Tracheal epithelial cell (primary cell): ENCODE measurements around the gene GNAT1. TPM values are rescaled to one million over a fixed set of nuclear protein-coding genes. Genes with fewer than 3 reads are reported as not detected.

Experiments
- total RNA-seq: library from RNA; depleted of rRNA; stranded (reverse); fragments of >200 nt; gene quantifications from 2 replicates; pipeline ENCODE4 v1.2.1, GENCODE V29; 2014

Gene GNAT1
- total RNA-seq: 0.43 TPM in 1 of 2 replicates, not detected in the other

DNA sequence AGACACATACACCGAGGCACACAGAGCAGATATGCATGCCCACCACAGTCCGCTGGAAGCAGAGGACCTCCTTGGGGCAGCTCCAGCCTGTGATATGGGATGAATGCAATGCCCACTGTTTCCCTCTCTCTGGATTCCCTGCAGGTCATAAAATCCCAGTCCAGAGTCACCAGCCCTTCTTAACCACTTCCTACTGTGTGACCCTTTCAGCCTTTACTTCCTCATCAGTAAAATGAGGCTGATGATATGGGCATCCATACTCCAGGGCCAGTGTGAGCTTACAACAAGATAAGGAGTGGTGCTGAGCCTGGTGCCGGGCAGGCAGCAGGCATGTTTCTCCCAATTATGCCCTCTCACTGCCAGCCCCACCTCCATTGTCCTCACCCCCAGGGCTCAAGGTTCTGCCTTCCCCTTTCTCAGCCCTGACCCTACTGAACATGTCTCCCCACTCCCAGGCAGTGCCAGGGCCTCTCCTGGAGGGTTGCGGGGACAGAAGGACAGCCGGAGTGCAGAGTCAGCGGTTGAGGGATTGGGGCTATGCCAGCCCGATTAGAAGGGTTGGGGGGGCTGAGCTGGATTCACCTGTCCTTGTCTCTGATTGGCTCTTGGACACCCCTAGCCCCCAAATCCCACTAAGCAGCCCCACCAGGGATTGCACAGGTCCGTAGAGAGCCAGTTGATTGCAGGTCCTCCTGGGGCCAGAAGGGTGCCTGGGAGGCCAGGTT is at the start of gene GNAT1:
Gene GNAT1 (plus strand): TSS at position 675 of the 725 bp plus-strand sequence. CDS start 116 bp downstream, outside the sequence.

DNA sequence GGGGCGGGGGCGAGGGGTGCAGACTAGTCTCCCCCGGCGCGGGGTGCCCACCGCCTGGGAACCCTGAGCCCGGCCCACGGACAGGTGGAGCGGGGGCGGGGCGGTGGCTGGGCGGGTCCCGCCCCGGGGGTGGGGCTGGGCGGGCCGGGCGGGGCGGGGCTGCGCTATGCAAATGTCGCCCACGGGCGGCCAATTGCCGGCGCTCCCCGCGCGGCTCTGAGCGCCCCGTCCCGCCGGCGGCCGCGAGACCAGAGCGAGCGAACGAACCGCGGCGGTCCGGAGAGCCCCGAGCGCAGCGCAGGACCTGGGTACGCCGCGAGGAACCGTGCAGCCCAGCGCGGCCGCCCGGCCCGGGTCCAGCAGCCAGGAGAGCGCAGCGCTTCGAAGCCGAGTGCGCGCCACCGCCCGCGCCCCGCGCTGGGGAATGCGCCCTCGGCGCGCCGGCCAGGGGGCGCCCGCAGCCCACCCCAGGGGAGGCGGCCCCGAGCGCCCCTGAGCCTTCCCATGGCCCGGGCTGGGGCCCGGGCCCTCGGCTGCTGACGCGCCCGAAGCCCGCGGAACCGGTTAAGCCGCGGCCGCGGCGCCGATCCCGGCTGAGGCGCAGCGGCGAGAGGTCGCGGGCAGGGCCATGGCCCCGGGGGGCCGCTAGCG is 36.4 kb upstream of the GNAT1 start, which contains the start of gene SEMA3F:
Gene SEMA3F (plus strand): TSS at position 485 of the 651 bp plus-strand sequence. CDS start 4,299 bp downstream, outside the sequence.

GRCh38 chr3:50204804-50205412 is 13.5 kb downstream of the GNAT1 start, which contains the start of gene SLC38A3:
SLC38A3 (plus strand) TSS chr3:50205271; CDS start chr3:50214200, 8,929 bp downstream.

DNA sequence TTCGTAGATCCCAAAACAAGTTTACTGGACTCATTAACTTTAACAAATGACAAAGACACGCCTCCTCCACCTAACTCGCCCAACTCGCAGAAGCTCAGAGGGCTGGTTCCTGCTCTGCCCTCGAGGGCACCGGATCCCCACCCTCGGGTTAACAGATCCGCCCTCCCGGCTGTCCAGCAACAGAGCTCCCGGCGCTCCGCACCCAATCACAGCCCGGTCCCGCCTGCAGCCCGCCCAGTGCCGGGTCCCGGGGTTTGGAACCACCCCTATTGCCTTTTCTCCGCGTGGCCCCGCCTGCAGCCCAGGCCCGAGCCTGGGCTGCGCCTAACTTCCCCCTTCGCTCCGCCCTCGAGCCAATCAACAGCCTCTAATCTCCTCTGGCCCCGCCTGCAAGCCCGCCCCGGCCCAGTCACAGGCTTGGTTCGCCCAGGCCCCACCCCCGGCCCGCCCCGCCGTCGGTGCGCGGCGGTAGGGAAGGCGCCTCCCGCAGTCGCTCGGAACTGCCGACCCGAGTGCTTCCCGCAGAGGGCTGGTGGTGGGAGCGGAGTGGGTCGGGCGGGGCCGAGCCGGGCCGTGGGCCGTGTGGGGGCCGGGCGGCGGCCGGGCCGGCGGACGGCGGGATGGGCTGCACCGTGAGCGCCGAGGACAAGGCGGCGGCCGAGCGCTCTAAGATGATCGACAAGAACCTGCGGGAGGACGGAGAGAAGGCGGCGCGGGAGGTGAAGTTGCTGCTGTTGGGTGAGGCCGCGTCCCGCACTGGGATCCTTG is 44.5 kb downstream of the GNAT1 start, which contains the start of gene GNAI2:
Gene GNAI2 (plus strand): TSS at position 489 of the 768 bp plus-strand sequence. CDS start 132 bp downstream, at position 621.

Other genes starting within 250 kb of the GNAT1 start
- gene RBM5, start 102.7 kb upstream of the GNAT1 start, total RNA-seq: 66.9 and 72.5 TPM in 2 replicates
- gene SEMA3F, start 36.3 kb upstream of the GNAT1 start, total RNA-seq: 65.3 and 87.8 TPM in 2 replicates
- not detected in 2 replicates for gene SLC38A3, start 13.7 kb downstream of the GNAT1 start, total RNA-seq
- gene GNAI2, start 44.6 kb downstream of the GNAT1 start, total RNA-seq: 85.3 and 148 TPM in 2 replicates
- 8.2 and 15.6 TPM in 2 replicates for gene SEMA3B, start 77.5 kb downstream of the GNAT1 start, total RNA-seq
- not detected in 2 replicates for gene LSMEM2, start 87.5 kb downstream of the GNAT1 start, total RNA-seq
- 150 and 196 TPM in 2 replicates for gene IFRD2, start 100.8 kb downstream of the GNAT1 start, total RNA-seq
- 7.5 and 14.7 TPM in 2 replicates for gene HYAL3, start 107.8 kb downstream of the GNAT1 start, total RNA-seq
- 3.1 and 3.4 TPM in 2 replicates for gene NAA80, start 107.8 kb downstream of the GNAT1 start, total RNA-seq
- gene HYAL1, start 112.0 kb downstream of the GNAT1 start, total RNA-seq: 4.8 and 6.6 TPM in 2 replicates
- 74.0 and 95.7 TPM in 2 replicates for gene HYAL2, start 131.1 kb downstream of the GNAT1 start, total RNA-seq
- gene TUSC2, start 136.6 kb downstream of the GNAT1 start, total RNA-seq: 14.9 and 16.9 TPM in 2 replicates
- 17.4 and 23.2 TPM in 2 replicates for gene RASSF1, start 149.2 kb downstream of the GNAT1 start, total RNA-seq
- gene ZMYND10, start 154.1 kb downstream of the GNAT1 start, total RNA-seq: 0.24 and 1.9 TPM in 2 replicates
- 15.6 and 18.3 TPM in 2 replicates for gene NPRL2, start 159.2 kb downstream of the GNAT1 start, total RNA-seq
- 17.1 and 28.4 TPM in 2 replicates for gene CYB561D2, start 159.3 kb downstream of the GNAT1 start, total RNA-seq
- 31.1 and 45.1 TPM in 2 replicates for gene TMEM115, start 167.9 kb downstream of the GNAT1 start, total RNA-seq